22Rv1 (cell line): ENCODE data around the gene STPG4.

ENCODE experiments used
- ZFX ChIP-seq: fragments of 450-650 bp; IDR thresholded peaks from 2 replicates; pipeline ENCODE4 v1.6.1; 2017; ENCODE audit warnings: antibody characterized with exemption, borderline replicate concordance
- TF ChIP-seq, protein P1 (sequence below): fragments of 450-650 bp; IDR thresholded peaks from 2 replicates; pipeline ENCODE4 v1.5.1; 2017; ENCODE audit warnings: mild to moderate bottlenecking

DNA sequence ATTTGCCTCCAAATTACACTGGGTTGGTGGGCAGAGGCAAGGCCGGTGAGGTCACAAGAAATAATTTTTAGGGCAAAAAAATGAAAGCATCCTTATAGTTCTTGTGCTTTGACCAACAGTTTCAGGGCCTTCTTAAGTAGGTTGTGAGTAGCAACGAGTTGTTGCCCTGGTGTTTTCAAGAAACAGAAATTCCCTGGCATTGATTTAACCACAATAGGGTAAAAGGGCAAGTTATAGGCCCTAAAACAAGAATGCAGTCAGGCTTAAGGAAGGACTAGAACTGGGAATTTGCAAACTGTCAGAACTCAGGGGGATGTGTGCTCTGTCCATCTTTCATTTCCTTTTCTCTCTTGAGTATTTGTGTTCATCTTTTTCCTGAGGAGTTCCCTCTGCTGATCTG is 46.1 kb upstream of the STPG4 start:
- TF ChIP-seq, protein P1, sequence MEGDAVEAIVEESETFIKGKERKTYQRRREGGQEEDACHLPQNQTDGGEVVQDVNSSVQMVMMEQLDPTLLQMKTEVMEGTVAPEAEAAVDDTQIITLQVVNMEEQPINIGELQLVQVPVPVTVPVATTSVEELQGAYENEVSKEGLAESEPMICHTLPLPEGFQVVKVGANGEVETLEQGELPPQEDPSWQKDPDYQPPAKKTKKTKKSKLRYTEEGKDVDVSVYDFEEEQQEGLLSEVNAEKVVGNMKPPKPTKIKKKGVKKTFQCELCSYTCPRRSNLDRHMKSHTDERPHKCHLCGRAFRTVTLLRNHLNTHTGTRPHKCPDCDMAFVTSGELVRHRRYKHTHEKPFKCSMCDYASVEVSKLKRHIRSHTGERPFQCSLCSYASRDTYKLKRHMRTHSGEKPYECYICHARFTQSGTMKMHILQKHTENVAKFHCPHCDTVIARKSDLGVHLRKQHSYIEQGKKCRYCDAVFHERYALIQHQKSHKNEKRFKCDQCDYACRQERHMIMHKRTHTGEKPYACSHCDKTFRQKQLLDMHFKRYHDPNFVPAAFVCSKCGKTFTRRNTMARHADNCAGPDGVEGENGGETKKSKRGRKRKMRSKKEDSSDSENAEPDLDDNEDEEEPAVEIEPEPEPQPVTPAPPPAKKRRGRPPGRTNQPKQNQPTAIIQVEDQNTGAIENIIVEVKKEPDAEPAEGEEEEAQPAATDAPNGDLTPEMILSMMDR, result no peak
- TF ChIP-seq ZFX, result no peak
